NCI-H526 treated with DMSO at 0.1 percent for 48 hours (cell line): ENCODE measurements around the gene PRPF4.

Experiments
- DNase-seq: peaks from one replicate; lab custom pipeline; 2025; lab: John Stamatoyannopoulos, UW

PRPF4 gene

DNA sequence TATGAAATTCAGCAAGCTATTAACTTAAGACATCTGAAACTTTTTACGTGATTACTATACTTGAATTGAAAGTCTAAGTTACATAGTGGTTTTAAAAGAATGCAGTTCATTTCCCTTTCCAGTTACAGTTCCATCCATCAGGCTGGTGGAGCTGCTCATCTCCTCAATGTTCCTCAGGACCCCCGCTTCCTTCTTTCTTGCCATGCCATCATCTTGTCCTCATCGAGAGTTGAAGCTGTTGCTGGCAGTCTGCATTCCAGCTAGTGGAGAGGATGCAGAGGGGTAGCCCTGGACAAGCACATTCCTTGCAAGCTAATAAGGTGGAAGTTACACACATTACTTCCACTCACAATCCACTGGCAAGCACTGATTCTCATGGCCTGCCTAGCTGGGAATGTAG, 36.5 kb downstream of the PRPF4 start:
- DNase-seq, result no peak

- DNase-seq, result no peak
Measured at GRCh38 chr9:113313261-113313660, 37.8 kb downstream of the PRPF4 start.

DNA sequence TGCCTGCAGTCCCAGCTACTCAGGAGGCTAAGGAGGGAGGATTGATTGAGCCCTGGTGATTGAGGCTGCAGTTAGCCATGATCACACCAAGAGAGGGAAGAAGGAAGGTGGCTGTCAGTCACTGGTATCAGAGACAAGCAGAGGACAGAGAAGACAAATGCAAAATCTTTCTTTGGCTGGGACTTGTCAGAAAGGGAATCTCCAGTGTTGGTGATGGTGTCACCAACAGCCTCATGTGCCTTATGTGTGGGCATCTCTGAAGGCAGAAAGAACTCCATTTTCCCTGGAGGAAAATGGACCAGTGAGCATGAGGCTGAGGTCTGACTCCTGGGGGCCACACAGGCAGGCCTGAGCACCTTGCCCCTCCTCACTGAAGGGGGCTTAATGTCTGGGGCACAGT, 39.8 kb downstream of the PRPF4 start:
- no peak for DNase-seq

- no peak for DNase-seq
Measured at GRCh38 chr9:113316030-113316429, 40.6 kb downstream of the PRPF4 start.

- no peak for DNase-seq
Measured at GRCh38 chr9:113317777-113318176, 42.3 kb downstream of the PRPF4 start.

DNA sequence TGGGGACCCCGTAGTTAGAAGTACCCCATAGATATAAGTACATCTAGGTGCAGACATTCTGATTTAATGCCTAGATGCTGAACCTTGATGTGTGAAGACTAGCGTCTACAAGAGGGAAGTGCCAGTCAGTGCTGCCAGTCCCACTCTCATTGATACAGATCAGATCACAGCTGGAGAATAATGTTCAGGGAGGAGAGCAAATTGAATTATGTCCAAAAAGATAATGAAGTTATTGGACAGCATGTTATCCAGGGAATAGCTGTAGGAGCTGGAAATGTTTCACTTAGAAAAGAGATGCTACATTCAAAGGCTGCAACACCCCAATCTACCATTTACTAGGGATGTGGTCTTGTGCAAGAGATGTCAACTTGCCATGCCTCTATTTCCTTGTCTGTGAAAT, 43.6 kb downstream of the PRPF4 start:
- DNase-seq, result no peak

GRCh38 chr9:113320051-113320450, 44.6 kb downstream of the PRPF4 start:
- DNase-seq, result no peak

GRCh38 chr9:113322671-113323070, 47.2 kb downstream of the PRPF4 start:
- no peak for DNase-seq

- no peak for DNase-seq
Measured at GRCh38 chr9:113326230-113326629, 50.8 kb downstream of the PRPF4 start.

- DNase-seq, result no peak
Measured at GRCh38 chr9:113328045-113328782, 52.8 kb downstream of the PRPF4 start.

DNA sequence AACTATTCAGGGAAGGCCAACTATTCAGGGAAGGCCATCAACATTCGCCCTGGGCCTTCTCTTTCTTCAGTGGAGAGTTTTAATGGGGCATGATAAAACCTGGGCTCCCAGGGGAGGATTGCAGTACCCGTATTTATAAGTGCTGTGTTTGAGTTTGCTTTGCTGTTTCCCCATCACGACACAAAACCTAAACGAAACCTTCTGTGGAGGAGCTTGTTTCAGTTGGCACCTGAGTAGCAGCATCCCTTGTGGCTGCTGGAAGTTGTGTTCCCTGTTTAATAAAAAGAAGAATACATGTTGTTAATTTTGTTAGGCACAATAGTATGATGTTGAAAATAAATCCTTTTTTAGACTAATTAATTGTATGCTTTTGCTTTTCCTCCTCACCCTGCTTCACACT, 56.3 kb downstream of the PRPF4 start:
- no peak for DNase-seq

DNA sequence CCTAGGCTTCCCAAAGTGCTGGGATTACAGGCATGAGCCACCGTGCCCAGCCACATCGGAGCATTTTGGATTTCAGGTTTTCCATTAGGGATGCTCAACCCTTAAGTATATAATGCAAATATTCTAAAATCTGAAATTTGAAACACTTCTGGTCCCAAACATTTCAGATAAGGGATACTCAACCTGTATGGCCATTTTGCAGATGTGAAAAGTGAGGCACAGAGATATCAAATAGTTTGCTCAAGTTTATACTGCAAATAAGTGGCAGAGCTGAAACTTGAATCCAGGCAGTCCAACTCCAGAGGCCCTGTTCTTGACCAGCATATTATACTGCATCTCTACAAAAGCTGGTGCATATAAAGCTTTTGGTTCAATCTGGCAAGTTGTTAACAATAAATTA, 62.3 kb downstream of the PRPF4 start:
- DNase-seq, result no peak

DNA sequence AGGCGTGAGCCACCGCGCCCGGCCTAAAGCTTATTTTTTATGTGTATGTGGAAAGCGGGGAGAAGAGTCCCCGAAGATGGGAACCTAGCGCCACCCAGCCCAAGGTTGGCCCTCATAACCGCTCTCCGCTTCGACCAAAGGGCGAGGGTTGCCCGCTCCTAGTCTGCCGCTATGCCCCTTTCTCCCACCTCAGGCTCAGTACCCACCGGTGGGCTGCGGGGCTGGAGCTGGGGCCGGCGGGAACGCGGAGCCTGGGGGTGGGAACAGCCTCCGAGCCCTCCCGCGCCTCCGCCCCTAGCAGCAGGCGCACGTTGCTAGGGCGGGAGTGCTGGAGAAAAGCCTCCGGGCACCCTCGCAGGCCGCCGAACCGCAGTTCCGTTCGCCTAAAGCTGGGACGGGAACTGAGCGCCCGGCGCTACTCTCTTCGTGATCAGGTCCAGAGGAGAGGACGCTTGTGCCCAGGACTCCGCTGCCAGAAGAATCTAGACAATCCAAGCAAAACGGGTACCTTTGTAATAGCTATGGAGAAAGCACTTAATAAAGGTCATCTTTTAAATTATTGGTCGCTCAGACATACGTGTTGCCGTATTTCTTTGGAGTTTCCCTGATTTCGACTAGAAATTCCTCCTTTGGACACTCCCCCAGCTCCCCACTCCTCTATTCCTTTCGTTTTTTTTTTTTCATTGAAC, 64.7 kb downstream of the PRPF4 start, which contains the start of gene WDR31:
Gene WDR31, minus strand, starts transcription at position 265 of the 689 bp plus-strand sequence. CDS start 8,253 bp downstream, outside the sequence.
- peak; percentile 40 for DNase-seq

- no peak for DNase-seq
Measured at GRCh38 chr9:113341712-113342410, 66.4 kb downstream of the PRPF4 start.
